ENCODE results near the gene FN3K.

Gene FN3K

GRCh38 chr17:82703036-82703745 lies 32.2 kb upstream of the FN3K start:
- DNase-seq: no peak

GRCh38 chr17:82703935-82704865 lies 31.2 kb upstream of the FN3K start:
- no peak for DNase-seq

- no peak for DNase-seq
Observed at GRCh38 chr17:82704886-82705285, 30.5 kb upstream of the FN3K start.

- no peak for DNase-seq
Observed at GRCh38 chr17:82705756-82706155, 29.7 kb upstream of the FN3K start.

- DNase-seq: no peak
Observed at GRCh38 chr17:82709024-82709675, 26.3 kb upstream of the FN3K start.

- DNase-seq: no peak
Observed at GRCh38 chr17:82709676-82710498, 25.5 kb upstream of the FN3K start.

- no peak for DNase-seq
Observed at GRCh38 chr17:82710499-82711232, 24.7 kb upstream of the FN3K start.

GRCh38 chr17:82713071-82713723 lies 22.2 kb upstream of the FN3K start:
- peak in 2 of 56 donors; percentile 23 to 39 for DNase-seq

GRCh38 chr17:82716203-82717010 lies 19.0 kb upstream of the FN3K start, which contains the start of gene FN3KRP:
FN3KRP (plus strand) TSS chr17:82716706; CDS start chr17:82716756, 50 bp downstream.
- DNase-seq: peak; percentile 25 to 95 (median 88)

- DNase-seq: no peak
Observed at GRCh38 chr17:82718986-82719685, 16.3 kb upstream of the FN3K start.

- DNase-seq: no peak
Observed at GRCh38 chr17:82720204-82720603, 15.2 kb upstream of the FN3K start.

- DNase-seq: no peak
Observed at GRCh38 chr17:82722341-82723013, 12.9 kb upstream of the FN3K start.

GRCh38 chr17:82723169-82723807 lies 12.1 kb upstream of the FN3K start:
- no peak for DNase-seq

GRCh38 chr17:82726427-82726826 lies 9.0 kb upstream of the FN3K start:
- no peak for DNase-seq

- DNase-seq: no peak
Observed at GRCh38 chr17:82729479-82730260, 5.7 kb upstream of the FN3K start.

- no peak for DNase-seq
Observed at GRCh38 chr17:82732118-82732743, 3.2 kb upstream of the FN3K start.
